Measurements from ENCODE around the gene SEC63. TPM values are rescaled to one million over a fixed set of nuclear protein-coding genes. Genes with fewer than 3 reads are reported as not detected.
A peak's percentile ranks its signal among the peaks of the same experiment; 100 is the strongest.
"Not testable (repeated sequence)": the region's sequence is repeated elsewhere in the genome, so short reads cannot be mapped to it uniquely, and the experiment has no call there.

SEC63 gene
- total RNA-seq, 6 donors from 2014 or later = 35.0 to 111 (median 77.9) TPM

DNA sequence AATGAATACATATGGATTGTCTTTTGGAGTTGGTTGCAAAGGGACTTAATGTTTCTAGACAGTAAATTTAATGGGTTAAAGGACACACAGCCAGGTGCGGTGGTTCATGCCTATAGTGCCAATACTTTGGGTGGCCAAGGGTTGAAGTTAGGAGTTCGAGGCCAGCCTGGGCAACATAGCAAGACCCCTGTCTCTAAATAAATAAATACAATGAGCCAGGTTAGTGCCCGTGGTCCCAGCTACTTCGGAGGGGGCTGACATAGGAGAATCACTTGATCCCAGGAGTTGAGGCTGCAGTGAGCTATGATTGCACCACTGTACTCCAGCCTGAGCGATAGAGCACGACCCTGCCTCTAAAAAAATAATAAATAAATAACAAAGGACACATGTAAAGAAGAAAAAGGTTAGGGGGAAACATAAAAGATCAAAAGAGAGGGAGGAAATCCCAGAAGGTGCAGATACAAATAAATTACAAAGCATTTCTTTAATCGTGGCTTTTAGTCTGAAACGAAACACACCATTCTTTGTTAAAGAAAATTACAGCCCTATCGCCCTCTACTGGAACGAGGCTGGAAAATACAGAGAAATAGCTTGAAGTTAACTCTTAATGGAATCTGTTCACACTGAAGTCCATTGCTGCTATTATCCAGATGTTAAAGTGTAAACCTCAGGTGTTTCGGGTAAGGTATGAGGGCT is 91.3 kb downstream of the SEC63 start:
- H3K9me3 ChIP-seq = no peaks in the 10 kb centered on the region
- DNase-seq (no peak), ATAC-seq (ENCODE audit: low FRiP score in 2 of 2) (peak in 1 of 2 donors; percentile 31)
- H3K27ac ChIP-seq = no peak overlapping the region
- TF ChIP-seq CTCF (IDR thresholded peaks at IDR 0.05) = peak in 4 of 6 experiments; percentile 20 to 39 (median 30)
- no peak for TF ChIP-seq EP300 (IDR thresholded peaks at IDR 0.05)
- 45 to 48% methylated on average over 11 of the region's 11 CpGs for WGBS, 2 donors
- H3K4me3 ChIP-seq = no peak overlapping the region
- no peaks in the 10 kb centered on the region for H3K4me1 ChIP-seq
- peaks cover 0 to 20% (median 3%) of the 10 kb centered on the region in 4 donors for H3K36me3 ChIP-seq
- H3K27me3 ChIP-seq = no peaks in the 10 kb centered on the region

DNA sequence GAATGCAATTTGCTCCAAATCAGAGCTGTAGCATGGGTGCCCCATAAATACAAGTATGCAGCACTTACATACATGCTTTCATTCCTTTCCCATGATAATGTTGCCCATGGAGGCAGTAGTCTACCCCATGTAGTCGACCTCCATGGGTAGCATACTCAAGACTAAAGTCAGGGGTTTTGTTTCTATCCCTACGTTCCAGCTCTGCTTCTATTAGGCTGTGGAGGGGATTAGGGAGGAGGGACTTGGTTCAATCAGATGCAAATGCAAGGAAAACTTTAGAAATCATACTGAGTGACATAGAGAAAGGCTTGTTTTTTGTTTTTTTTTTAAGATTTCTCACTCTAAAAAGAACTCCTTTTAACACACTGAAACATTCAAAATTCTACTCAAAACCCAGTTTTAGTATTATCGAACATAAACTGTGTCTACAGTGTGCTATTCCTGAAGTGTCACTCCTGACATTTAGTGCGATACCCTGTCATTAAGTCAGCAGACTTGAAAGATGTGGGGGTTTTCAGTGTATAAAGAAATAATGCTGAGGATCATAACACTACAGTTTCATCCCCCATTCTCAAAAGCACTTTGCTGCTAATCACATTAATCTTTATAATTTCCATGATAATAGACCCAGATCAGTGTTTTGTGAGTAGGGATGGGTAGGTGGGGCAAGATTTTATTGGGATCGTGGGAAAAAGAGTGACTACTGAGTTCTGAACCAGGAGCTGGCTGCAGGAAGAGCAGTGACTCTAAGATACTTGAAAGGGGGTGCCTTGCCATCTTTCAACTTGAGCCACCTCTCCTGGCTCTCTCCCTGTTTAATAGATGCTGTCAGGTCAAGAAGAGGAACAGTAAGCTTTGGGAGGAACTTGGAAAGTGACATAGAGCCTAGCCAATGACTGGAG is 93.5 kb downstream of the SEC63 start:
- WGBS, 2 donors = 62 to 68% methylated on average over 5 of the region's 5 CpGs
- H3K27ac ChIP-seq = no peak overlapping the region
- DNase-seq = no peak

DNA sequence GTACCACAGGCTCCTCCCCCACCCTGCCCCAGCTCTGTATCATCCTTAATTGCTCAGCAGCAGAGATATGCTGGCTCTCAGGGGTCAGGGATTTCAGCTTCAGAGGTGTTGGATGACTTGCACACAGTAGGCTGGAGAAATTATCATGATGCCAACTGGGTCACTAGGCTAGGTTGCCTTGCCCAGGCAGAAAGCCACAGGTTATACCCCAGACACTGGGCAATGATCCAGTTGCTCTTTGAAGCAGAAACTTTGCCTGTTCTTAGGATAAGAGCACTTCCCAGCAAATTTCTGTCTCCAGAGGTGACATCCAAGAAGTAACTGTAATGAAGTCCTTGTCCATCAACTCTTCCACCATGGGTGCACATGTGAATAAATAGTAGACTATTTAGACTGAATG is 95.6 kb downstream of the SEC63 start:
- Histone ChIP-seq H3K27ac (no peak overlapping the region), H3K4me3 (no peak overlapping the region), H3K4me1 (no peaks in the 10 kb centered on the region), H3K36me3 (no peaks in the 10 kb centered on the region), H3K9me3 (no peaks in the 10 kb centered on the region), H3K27me3 (no peaks in the 10 kb centered on the region)
- DNase-seq (no peak), ATAC-seq (ENCODE audit: low FRiP score in 2 of 2) (no peak)
- TF ChIP-seq POLR2AphosphoS5 (IDR thresholded peaks at IDR 0.05) (no peak), EP300 (IDR thresholded peaks at IDR 0.05) (no peak), CTCF (IDR thresholded peaks at IDR 0.05) (no peak), POLR2A (IDR thresholded peaks at IDR 0.05) (no peak)

More for the DNA sequence above, 93.5 kb downstream of the SEC63 start:
- Histone ChIP-seq H3K27me3 (no peaks in the 10 kb centered on the region), H3K9me3 (no peaks in the 10 kb centered on the region), H3K36me3 (no peaks in the 10 kb centered on the region), H3K4me1 (no peaks in the 10 kb centered on the region), H3K4me3 (no peak overlapping the region)
- ATAC-seq (ENCODE audit: low FRiP score in 2 of 2) = no peak
- TF ChIP-seq POLR2AphosphoS5 (IDR thresholded peaks at IDR 0.05) (no peak), POLR2A (IDR thresholded peaks at IDR 0.05) (no peak), EP300 (IDR thresholded peaks at IDR 0.05) (no peak), CTCF (IDR thresholded peaks at IDR 0.05) (no peak)

DNA sequence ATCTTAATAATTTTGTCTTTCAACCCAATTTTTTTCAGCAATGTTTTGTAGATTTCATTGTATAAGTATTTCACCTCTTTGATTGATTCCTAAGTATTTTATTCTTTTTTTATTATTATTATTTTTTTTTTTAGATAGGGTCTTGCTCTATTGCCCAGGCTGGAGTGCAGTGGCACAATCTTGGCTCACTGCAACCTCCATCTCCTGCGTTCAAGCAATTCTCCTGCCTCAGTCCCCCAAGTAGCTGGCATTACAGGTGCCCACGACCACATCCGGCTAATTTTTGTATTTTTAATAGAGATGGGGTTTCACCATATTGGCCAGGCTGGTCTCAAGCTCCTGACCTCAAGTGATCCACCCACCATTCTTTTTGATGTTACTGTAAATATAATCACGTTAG is 97.0 kb downstream of the SEC63 start:
- not testable (repeated sequence) for H3K27me3 ChIP-seq; H3K4me1 ChIP-seq; ATAC-seq (ENCODE audit: low FRiP score in 2 of 2); DNase-seq; H3K36me3 ChIP-seq; H3K4me3 ChIP-seq; H3K9me3 ChIP-seq; H3K27ac ChIP-seq
- 89 to 96% methylated on average over 4 of the region's 4 CpGs for WGBS, 2 donors

DNA sequence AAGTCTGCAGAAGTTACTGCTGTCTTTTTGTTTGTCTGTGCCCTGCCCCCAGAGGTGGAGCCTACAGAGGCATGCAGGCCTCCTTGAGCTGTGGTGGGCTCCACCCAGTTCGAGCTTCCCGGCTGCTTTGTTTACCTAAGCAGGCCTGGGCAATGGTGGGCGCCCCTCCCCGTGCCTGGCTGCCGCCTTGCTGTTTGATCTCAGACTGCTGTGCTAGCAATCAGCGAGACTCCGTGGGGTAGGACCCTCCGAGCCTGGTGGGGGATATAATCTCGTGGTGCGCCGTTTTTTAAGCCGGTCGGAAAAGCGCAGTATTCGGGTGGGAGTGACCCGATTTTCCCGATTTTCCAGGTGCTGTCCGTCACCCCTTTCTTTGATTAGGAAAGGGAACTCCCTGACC is 97.9 kb downstream of the SEC63 start:
- not testable (repeated sequence) for H3K36me3 ChIP-seq; ATAC-seq (ENCODE audit: low FRiP score in 2 of 2); H3K27me3 ChIP-seq; H3K4me3 ChIP-seq; H3K9me3 ChIP-seq; H3K27ac ChIP-seq; H3K4me1 ChIP-seq
- WGBS, 2 donors = 64 to 65% methylated on average over 13 to 18 of the region's 18 CpGs
- peak in 1 of 2 donors; percentile 59 for DNase-seq

Data from upper lobe of left lung (tissue), 6 donors.